Fibroblast of lung (primary cell): ENCODE results near the gene VAV2. TPM values are rescaled to one million over a fixed set of nuclear protein-coding genes. Genes with fewer than 3 reads are reported as not detected.
A peak's percentile ranks its signal among the peaks of the same experiment; 100 is the strongest.

Experiments used
- DNase-seq, 2 donors: peaks; one replicate each; pipeline versions ENCODE4 v3.0.0 to v3.0.0-alpha.2; 2010; ENCODE audit warnings: low read depth in 2 of 2
- H2AFZ ChIP-seq: 2 replicates; pipeline ENCODE4 v1.5.1; 2012; ENCODE audit warnings: low read length, control low read depth, inconsistent platforms
- H3K27ac ChIP-seq: 2 replicates; pipeline ENCODE4 v1.5.1; 2011; ENCODE audit warnings: low read length, control low read depth; ENCODE audit not compliant: insufficient read depth
- H3K27me3 ChIP-seq: 2 replicates; pipeline ENCODE4 v1.5.1; 2011; ENCODE audit warnings: mild to moderate bottlenecking, low read length; ENCODE audit not compliant: control insufficient read depth, insufficient read depth
- H3K36me3 ChIP-seq: 2 replicates; pipeline ENCODE4 v1.5.1; 2011; ENCODE audit warnings: low read length; ENCODE audit not compliant: control insufficient read depth, insufficient read depth
- H3K4me1 ChIP-seq: 2 replicates; pipeline ENCODE4 v1.5.1; 2011; ENCODE audit warnings: low read length; ENCODE audit not compliant: control insufficient read depth, insufficient read depth; ENCODE audit errors: extremely low read depth
- H3K4me2 ChIP-seq: 2 replicates; pipeline ENCODE4 v1.5.1; 2011; ENCODE audit warnings: low read length, control low read depth; ENCODE audit not compliant: insufficient read depth; ENCODE audit errors: extremely low read depth
- H3K4me3 ChIP-seq, 4 experiments: fragments of 200-600 bp in 1 of 4; sonication (generic) in 1 of 4; replicated peaks in 1 of 4; 2 replicates each; pipeline ENCODE4 v1.5.1; 2011 to 2016; ENCODE audit warnings: low read length in 4 of 4, low read depth in 3 of 4, mild to moderate bottlenecking in 3 of 4, control low read depth in 2 of 4, inconsistent platforms in 1 of 4, mixed read lengths in 1 of 4; ENCODE audit not compliant: insufficient read depth in 1 of 4; ENCODE audit errors: control extremely low read depth in 1 of 4
- H3K79me2 ChIP-seq: 2 replicates; pipeline ENCODE4 v1.5.1; 2012; ENCODE audit warnings: mild to moderate bottlenecking, low read length, inconsistent platforms; ENCODE audit not compliant: control insufficient read depth, insufficient read depth
- H3K9ac ChIP-seq: 2 replicates; pipeline ENCODE4 v1.5.1; 2011; ENCODE audit warnings: mild to moderate bottlenecking, low read length, control low read depth; ENCODE audit not compliant: insufficient read depth
- H3K9me3 ChIP-seq: 2 replicates; pipeline ENCODE4 v1.5.1; 2012; ENCODE audit warnings: low read depth, low read length; ENCODE audit not compliant: control insufficient read depth, insufficient read depth
- H4K20me1 ChIP-seq: 2 replicates; pipeline ENCODE4 v1.5.1; 2011; ENCODE audit warnings: low read length; ENCODE audit not compliant: control insufficient read depth, insufficient read depth; ENCODE audit errors: extremely low read depth
- EZH2 ChIP-seq: IDR thresholded peaks from 2 replicates; pipeline ENCODE4 v1.5.1; 2012; ENCODE audit warnings: low read length, control low read depth, mild to moderate bottlenecking; ENCODE audit errors: missing control alignments
- polyA plus RNA-seq, 2 donors: library from polyadenylated mRNA; depleted of rRNA in 1 of 2; stranded (reverse) in 1 of 2; unstranded in 1 of 2; fragments of >200 nt; gene quantifications; 2 replicates each; pipeline ENCODE4 v1.2.1, GENCODE V29; 2011 to 2012; ENCODE audit warnings: missing spikeins in 1 of 2
- total RNA-seq: library from RNA; depleted of rRNA; stranded (reverse); fragments of >200 nt; gene quantifications from 2 replicates; pipeline ENCODE4 v1.2.1, GENCODE V29; 2014
- TF ChIP-seq, protein P1 (sequence below), 2 donors: IDR thresholded peaks in 1 of 2; conservative IDR thresholded peaks in 1 of 2; 1 replicate in 1 of 2; 2 replicates in 1 of 2; pipeline ENCODE4 v1.5.1; 2011 to 2012; ENCODE audit warnings: low read length in 2 of 2, control low read depth in 1 of 2, inconsistent platforms in 1 of 2, low read depth in 1 of 2, mild to moderate bottlenecking in 1 of 2

VAV2 gene
- total and polyA plus RNA-seq, 2 donors (not counting 1 experiment from before 2014, with no cell fraction given) = 13.7 to 17.7 TPM

DNA sequence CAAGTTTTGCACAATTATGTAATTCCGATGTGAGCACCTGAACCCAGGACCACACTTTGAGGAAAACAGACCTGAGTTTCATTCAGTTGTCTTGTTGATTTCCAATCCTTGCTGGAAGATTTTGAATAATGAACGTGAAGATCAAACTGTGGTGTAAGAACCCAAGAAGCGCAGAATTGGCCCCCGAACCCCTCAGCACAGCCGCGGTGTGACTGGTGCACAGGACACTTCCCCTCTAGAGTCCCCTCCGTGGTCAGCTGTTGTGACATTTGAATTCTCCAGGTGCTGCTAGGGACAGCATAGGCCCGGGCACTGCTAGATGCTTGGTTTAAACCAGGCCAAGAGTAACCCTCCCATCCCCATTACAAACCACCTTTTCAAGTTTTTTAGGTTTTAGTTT, 34.9 kb upstream of the VAV2 start:
- TF ChIP-seq EZH2 = no peak
- TF ChIP-seq, protein P1, sequence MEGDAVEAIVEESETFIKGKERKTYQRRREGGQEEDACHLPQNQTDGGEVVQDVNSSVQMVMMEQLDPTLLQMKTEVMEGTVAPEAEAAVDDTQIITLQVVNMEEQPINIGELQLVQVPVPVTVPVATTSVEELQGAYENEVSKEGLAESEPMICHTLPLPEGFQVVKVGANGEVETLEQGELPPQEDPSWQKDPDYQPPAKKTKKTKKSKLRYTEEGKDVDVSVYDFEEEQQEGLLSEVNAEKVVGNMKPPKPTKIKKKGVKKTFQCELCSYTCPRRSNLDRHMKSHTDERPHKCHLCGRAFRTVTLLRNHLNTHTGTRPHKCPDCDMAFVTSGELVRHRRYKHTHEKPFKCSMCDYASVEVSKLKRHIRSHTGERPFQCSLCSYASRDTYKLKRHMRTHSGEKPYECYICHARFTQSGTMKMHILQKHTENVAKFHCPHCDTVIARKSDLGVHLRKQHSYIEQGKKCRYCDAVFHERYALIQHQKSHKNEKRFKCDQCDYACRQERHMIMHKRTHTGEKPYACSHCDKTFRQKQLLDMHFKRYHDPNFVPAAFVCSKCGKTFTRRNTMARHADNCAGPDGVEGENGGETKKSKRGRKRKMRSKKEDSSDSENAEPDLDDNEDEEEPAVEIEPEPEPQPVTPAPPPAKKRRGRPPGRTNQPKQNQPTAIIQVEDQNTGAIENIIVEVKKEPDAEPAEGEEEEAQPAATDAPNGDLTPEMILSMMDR (conservative IDR thresholded peaks at IDR 0.05 in 1 of 2, IDR thresholded peaks at IDR 0.05 in 1 of 2; ENCODE audit: low read depth in 1 of 2, low read length in 2 of 2) = no peak
- Histone ChIP-seq H3K4me3 (no peak overlapping the region), H4K20me1 (no peaks in the 10 kb centered on the region), H3K9me3 (no peaks in the 10 kb centered on the region), H3K4me1 (no peaks in the 10 kb centered on the region), H3K27ac (no peak overlapping the region), H3K36me3 (peaks cover 8% of the 10 kb centered on the region), H3K27me3 (no peaks in the 10 kb centered on the region), H3K9ac (no peak overlapping the region), H2AFZ (no peak overlapping the region), H3K4me2 (no peak overlapping the region), H3K79me2 (no peaks in the 10 kb centered on the region)
- no peak for DNase-seq

DNA sequence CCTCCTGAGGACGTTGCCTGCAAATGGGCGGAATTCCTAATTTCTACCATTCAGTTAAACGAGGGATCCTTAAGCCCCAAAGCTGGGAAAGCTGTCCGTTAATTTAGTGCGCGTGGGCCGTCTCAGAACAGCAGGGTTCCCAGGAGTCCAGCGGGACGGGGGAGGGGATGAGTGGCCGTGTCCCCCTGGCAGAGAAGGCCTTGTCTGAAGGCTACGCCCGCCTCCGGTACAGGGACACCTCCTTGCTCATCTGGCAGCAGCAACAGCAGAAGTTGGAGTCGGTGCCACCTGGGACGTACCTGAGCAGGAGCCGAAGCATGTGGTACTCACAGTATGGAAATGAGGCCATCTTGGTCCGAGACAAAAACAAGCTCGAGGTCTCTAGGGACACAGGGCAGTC, 34.5 kb upstream of the VAV2 start:
- Histone ChIP-seq H3K79me2 (no peaks in the 10 kb centered on the region), H2AFZ (no peak overlapping the region), H3K9ac (no peak overlapping the region), H3K36me3 (peaks cover 4% of the 10 kb centered on the region), H3K4me3 (peak overlapping the region in 2 of 4 experiments; percentile 74 to 76), H3K4me2 (peak overlapping the region; percentile 61), H3K27me3 (no peaks in the 10 kb centered on the region), H4K20me1 (no peaks in the 10 kb centered on the region), H3K27ac (no peak overlapping the region), H3K4me1 (no peaks in the 10 kb centered on the region), H3K9me3 (no peaks in the 10 kb centered on the region)
- TF ChIP-seq, protein P1 (conservative IDR thresholded peaks at IDR 0.05 in 1 of 2, IDR thresholded peaks at IDR 0.05 in 1 of 2; ENCODE audit: low read depth in 1 of 2, low read length in 2 of 2) = no peak
- TF ChIP-seq EZH2 = no peak
- no peak for DNase-seq

DNA sequence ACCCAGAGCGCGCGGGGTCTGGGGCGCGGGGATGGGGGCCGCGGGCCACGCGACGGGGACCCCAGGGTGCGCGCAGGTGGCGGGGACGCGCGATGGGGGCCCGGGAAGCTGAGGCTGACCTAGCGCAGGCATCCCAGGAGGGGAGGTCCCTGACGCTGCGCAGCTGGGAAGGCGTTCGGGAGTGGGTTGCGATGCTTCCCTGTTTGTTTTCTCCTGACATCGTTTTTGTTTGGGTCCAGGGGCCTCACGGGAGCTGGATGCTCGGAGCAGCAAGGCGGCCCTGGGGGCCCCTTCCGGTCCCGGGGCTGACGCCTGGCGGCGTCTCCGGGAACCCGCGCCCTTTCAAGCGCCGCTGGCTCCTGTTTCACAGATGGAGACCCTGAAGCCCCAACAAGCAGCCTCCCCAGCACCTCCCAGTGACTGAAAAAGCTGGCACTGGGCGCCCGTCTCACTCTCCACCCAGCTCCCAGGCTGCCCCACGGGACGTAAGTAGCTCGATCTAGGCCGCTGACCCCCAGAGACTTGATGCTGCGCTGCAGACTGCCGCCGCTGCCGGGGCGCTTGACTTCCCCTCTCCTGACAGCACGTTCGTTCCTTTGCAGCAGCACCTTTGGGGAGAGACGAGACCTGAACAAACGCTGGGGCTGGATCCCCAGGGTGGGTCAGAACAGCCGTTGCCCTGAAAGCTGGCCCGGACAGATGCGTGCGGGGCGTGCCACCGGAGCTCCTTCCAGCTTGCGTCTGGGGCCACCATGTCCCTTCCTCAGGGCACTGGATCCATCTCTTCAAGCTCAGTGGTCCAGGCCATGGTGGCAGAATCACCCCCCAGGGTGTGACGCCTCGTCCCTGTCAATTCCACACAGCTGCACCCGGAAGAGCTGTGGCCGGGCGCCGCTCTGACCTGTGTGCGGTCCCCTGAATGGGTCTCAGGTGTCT, 33.8 kb upstream of the VAV2 start:
- Histone ChIP-seq H3K27ac (peak overlapping the region; percentile 59), H3K4me2 (peak overlapping the region; percentile 61), H2AFZ (peak overlapping the region; percentile 83), H3K27me3 (no peaks in the 10 kb centered on the region), H3K9me3 (no peaks in the 10 kb centered on the region), H3K4me3 (peak overlapping the region; percentile 70 to 76 (median 73)), H4K20me1 (no peaks in the 10 kb centered on the region), H3K36me3 (peaks cover 2% of the 10 kb centered on the region), H3K79me2 (no peaks in the 10 kb centered on the region), H3K9ac (peak overlapping the region; percentile 55), H3K4me1 (no peaks in the 10 kb centered on the region)
- DNase-seq = peak; percentile 42 to 45
- TF ChIP-seq, protein P1 (conservative IDR thresholded peaks at IDR 0.05 in 1 of 2, IDR thresholded peaks at IDR 0.05 in 1 of 2; ENCODE audit: low read depth in 1 of 2, low read length in 2 of 2) = peak in 1 of 2 donors; percentile 21
- TF ChIP-seq EZH2 = no peak
